HEK293 (cell line): ENCODE results near the gene TMX2.
A peak's percentile ranks its signal among the peaks of the same experiment; 100 is the strongest.

Experiments
- CTCF ChIA-PET: fragments of 350-600 bp; formaldehyde crosslinking; extraction: SDS; loops from one replicate; lab custom pipeline; 2021; ENCODE audit warnings: antibody characterized with exemption; lab: Yijun Ruan, JAX
- POLR2A ChIA-PET: fragments of 300-600 bp; formaldehyde crosslinking; extraction: SDS; loops from one replicate; lab custom pipeline; 2020; ENCODE audit warnings: antibody characterized with exemption, inconsistent platforms; lab: Yijun Ruan, JAX
- H3K27ac ChIP-seq: fragments of 200-500 bp; sonication (Bioruptor generic); 2 replicates; pipeline ENCODE4 v1.5.1; 2014; ENCODE audit warnings: low read depth, low read length, control low read depth, inconsistent platforms; ENCODE audit errors: extremely low read depth
- H3K36me3 ChIP-seq, 2 experiments: fragments of 200-500 bp in 1 of 2; sonication (Bioruptor generic) in 1 of 2; 1 replicate in 1 of 2; 2 replicates in 1 of 2; pipeline ENCODE4 v1.5.1; 2014 to 2017; ENCODE audit warnings: inconsistent platforms in 2 of 2, low read length in 2 of 2; ENCODE audit not compliant: control insufficient read depth in 2 of 2, insufficient read depth in 1 of 2
- H3K4me1 ChIP-seq: fragments of 200-500 bp; sonication (Bioruptor generic); 2 replicates; pipeline ENCODE4 v1.5.1; 2014; ENCODE audit warnings: mild to moderate bottlenecking, low read length, inconsistent platforms; ENCODE audit not compliant: control insufficient read depth, insufficient read depth
- H3K4me3 ChIP-seq: 2 replicates; pipeline ENCODE4 v1.5.1; 2011; ENCODE audit warnings: low read depth, mild to moderate bottlenecking, control low read depth, low read length, moderate library complexity
- H3K9me3 ChIP-seq: fragments of 200-500 bp; sonication (Bioruptor generic); 2 replicates; pipeline ENCODE4 v1.5.1; 2014; ENCODE audit warnings: low read depth, low read length, inconsistent platforms; ENCODE audit not compliant: control insufficient read depth, insufficient read depth
- BCL6B ChIP-seq: fragments of 450-650 bp; formaldehyde crosslinking; IDR thresholded peaks from 2 replicates; pipeline ENCODE4 v1.5.1; 2017; ENCODE audit warnings: missing biosample characterization, missing genetic modification characterization
- ELK4 ChIP-seq: IDR thresholded peaks from 2 replicates; pipeline ENCODE4 v1.6.1; 2011; ENCODE audit warnings: mild to moderate bottlenecking, low read depth, low read length, borderline replicate concordance
- KLF9 ChIP-seq: fragments of 450-650 bp; formaldehyde crosslinking; IDR thresholded peaks from 2 replicates; pipeline ENCODE4 v1.5.1; 2016; ENCODE audit warnings: missing biosample characterization, missing genetic modification characterization, low read depth
- SP3 ChIP-seq: fragments of 450-650 bp; formaldehyde crosslinking; IDR thresholded peaks from 2 replicates; pipeline ENCODE4 v1.5.1; 2016; ENCODE audit warnings: missing biosample characterization, missing genetic modification characterization
- TCF7L2 ChIP-seq: IDR thresholded peaks from 2 replicates; pipeline ENCODE4 v1.6.1; 2011; ENCODE audit warnings: low read depth, mild to moderate bottlenecking, inconsistent platforms, low read length, moderate library complexity, borderline replicate concordance
- WT1 ChIP-seq: fragments of 450-650 bp; formaldehyde crosslinking; IDR thresholded peaks from 2 replicates; pipeline ENCODE4 v1.5.1; 2016; ENCODE audit warnings: missing biosample characterization, missing genetic modification characterization
- YY2 ChIP-seq: fragments of 450-650 bp; formaldehyde crosslinking; IDR thresholded peaks from 2 replicates; pipeline ENCODE4 v1.5.1; 2016; ENCODE audit warnings: missing biosample characterization, missing genetic modification characterization
- ZBTB21 ChIP-seq: fragments of 450-650 bp; formaldehyde crosslinking; IDR thresholded peaks from 2 replicates; pipeline ENCODE4 v1.5.1; 2017; ENCODE audit warnings: missing biosample characterization, missing genetic modification characterization
- ZBTB8A ChIP-seq: fragments of 450-650 bp; formaldehyde crosslinking; IDR thresholded peaks from 2 replicates; pipeline ENCODE4 v1.5.1; 2016; ENCODE audit warnings: missing biosample characterization, missing genetic modification characterization
- ZEB2 ChIP-seq: fragments of 450-650 bp; formaldehyde crosslinking; IDR thresholded peaks from 2 replicates; pipeline ENCODE4 v1.5.1; 2016; ENCODE audit warnings: missing biosample characterization, missing genetic modification characterization
- ZNF140 ChIP-seq: fragments of 450-650 bp; formaldehyde crosslinking; IDR thresholded peaks from 2 replicates; pipeline ENCODE4 v1.5.1; 2016; ENCODE audit warnings: missing biosample characterization, missing genetic modification characterization
- ZNF16 ChIP-seq: fragments of 450-650 bp; formaldehyde crosslinking; IDR thresholded peaks from 2 replicates; pipeline ENCODE4 v1.5.1; 2016; ENCODE audit warnings: low read depth, missing biosample characterization, missing genetic modification characterization
- ZNF2 ChIP-seq: fragments of 450-650 bp; formaldehyde crosslinking; IDR thresholded peaks from 2 replicates; pipeline ENCODE4 v1.5.1; 2016; ENCODE audit warnings: missing biosample characterization, missing genetic modification characterization
- ZNF239 ChIP-seq: fragments of 450-650 bp; formaldehyde crosslinking; IDR thresholded peaks from 2 replicates; pipeline ENCODE4 v1.5.1; 2016; ENCODE audit warnings: missing biosample characterization, missing genetic modification characterization
- ZNF354C ChIP-seq: fragments of 450-650 bp; formaldehyde crosslinking; IDR thresholded peaks from 2 replicates; pipeline ENCODE4 v1.5.1; 2016; ENCODE audit warnings: missing biosample characterization, missing genetic modification characterization, low read depth, borderline replicate concordance
- ZNF473 ChIP-seq: fragments of 450-650 bp; formaldehyde crosslinking; IDR thresholded peaks from 2 replicates; pipeline ENCODE4 v1.5.1; 2017; ENCODE audit warnings: missing biosample characterization, missing genetic modification characterization
- ZNF514 ChIP-seq: fragments of 450-650 bp; formaldehyde crosslinking; IDR thresholded peaks from 2 replicates; pipeline ENCODE4 v1.5.1; 2016; ENCODE audit warnings: missing biosample characterization, missing genetic modification characterization
- ZNF544 ChIP-seq: fragments of 450-650 bp; formaldehyde crosslinking; IDR thresholded peaks from 2 replicates; pipeline ENCODE4 v1.5.0; 2017; ENCODE audit warnings: missing biosample characterization, missing genetic modification characterization
- ZNF558 ChIP-seq: fragments of 450-650 bp; formaldehyde crosslinking; IDR thresholded peaks from 2 replicates; pipeline ENCODE4 v1.5.1; 2016; ENCODE audit warnings: missing biosample characterization, missing genetic modification characterization
- ZNF670 ChIP-seq: fragments of 450-650 bp; formaldehyde crosslinking; IDR thresholded peaks from 2 replicates; pipeline ENCODE4 v1.5.1; 2016; ENCODE audit warnings: missing biosample characterization, missing genetic modification characterization, low read depth
- ZXDB ChIP-seq: fragments of 450-650 bp; formaldehyde crosslinking; IDR thresholded peaks from 2 replicates; pipeline ENCODE4 v1.5.1; 2016; ENCODE audit warnings: missing biosample characterization, missing genetic modification characterization
- TF ChIP-seq, protein P1 (sequence below): fragments of 450-650 bp; formaldehyde crosslinking; conservative IDR thresholded peaks from 2 replicates; pipeline ENCODE4 v1.5.1; 2016; ENCODE audit warnings: low read depth, missing biosample characterization, missing genetic modification characterization
- TF ChIP-seq, protein P2 (sequence below): fragments of 450-650 bp; formaldehyde crosslinking; IDR thresholded peaks from 2 replicates; pipeline ENCODE4 v1.5.1; 2017; ENCODE audit warnings: missing biosample characterization, missing genetic modification characterization
- TF ChIP-seq, protein P3 (sequence below): fragments of 450-650 bp; formaldehyde crosslinking; IDR thresholded peaks from 2 replicates; pipeline ENCODE4 v1.5.1; 2016; ENCODE audit warnings: missing biosample characterization, missing genetic modification characterization

The TMX2 gene

DNA sequence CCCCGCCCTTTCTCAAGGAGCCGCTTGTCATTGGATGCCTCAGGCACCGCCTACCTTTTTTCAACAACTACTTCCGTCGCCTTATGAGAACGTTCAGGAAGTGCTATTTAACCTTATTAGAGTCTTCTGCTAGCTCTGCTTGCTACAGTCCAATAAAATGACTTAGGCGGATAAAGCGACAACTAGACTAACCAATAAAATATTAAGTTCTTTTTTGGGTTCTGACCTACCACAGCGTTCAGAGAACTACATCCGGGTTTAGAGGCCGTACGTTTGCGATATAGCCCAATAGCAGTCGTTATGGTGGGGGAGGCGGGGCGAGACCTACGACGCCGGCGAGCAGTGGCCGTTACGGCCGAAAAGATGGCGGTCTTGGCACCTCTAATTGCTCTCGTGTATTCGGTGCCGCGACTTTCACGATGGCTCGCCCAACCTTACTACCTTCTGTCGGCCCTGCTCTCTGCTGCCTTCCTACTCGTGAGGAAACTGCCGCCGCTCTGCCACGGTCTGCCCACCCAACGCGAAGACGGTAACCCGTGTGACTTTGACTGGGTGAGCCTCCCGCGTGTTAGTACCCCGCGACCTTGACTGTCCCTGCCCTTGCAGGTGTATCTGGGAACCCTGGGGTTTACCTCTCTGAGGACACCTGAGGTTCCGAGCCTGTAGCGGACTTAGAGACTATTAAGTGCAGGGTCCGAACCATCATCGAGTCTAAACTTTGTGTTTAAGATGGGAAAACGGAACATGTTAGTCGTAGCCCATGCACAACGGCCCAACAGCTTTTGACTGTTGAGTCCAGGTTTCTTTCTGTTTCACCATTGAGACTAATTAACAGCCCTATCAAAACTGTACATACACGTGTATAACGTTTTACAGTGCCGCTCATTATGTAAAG is at the start of gene TMX2:
TMX2 (plus strand) TSS at position 338 of the 895 bp plus-strand sequence; CDS start at position 364, 26 bp downstream.
- H3K4me1 ChIP-seq, result no peaks in the 10 kb centered on the region
- H3K36me3 ChIP-seq, result peaks cover 0 to 24% of the 10 kb centered on the region in 2 experiments; a peak in 1 of 3 replicates
- peak within 1 kb of the TSS; percentile 66 for H3K27ac ChIP-seq
- ChIA-PET POLR2A (interaction anchor here (0.5 to 1.5 kb wide), 12 partner anchors 10 to 1193 kb away, joined by 3 to 15 read pairs (median 4); partner anchors contain the start of genes CTNND1 and SELENOH), CTCF (interaction anchor here (0.6 to 2.7 kb wide), 4 partner anchors 72 to 221 kb away, joined by 3 to 12 read pairs (median 4); no protein-coding TSS in a partner anchor)
- H3K9me3 ChIP-seq, result no peaks in the 10 kb centered on the region
- peak within 1 kb of the TSS; percentile 97 for H3K4me3 ChIP-seq
- TF ChIP-seq BCL6B (tag by site-specific recombination) (peak; percentile 72; the same call in 1 of the 2 replicates), ZBTB8A (no peak), ZEB2 (peak; percentile 61), ZNF239 (tag by site-specific recombination) (no peak), ZNF140 (no peak), WT1 (no peak), TCF7L2 (no peak), ZNF544 (no peak), SP3 (peak; percentile 93), ZNF670 (no peak), ELK4 (0 out of 2 replicates have a peak, but pooled peaks have one; percentile 22), YY2 (peak; percentile 83), ZNF473 (no peak), KLF9 (0 out of 2 replicates have a peak, but pooled peaks have one; percentile 13), ZXDB (tag by site-specific recombination) (0 out of 2 replicates have a peak, but pooled peaks have one; percentile 12), ZBTB21 (no peak), ZNF558 (tag by site-specific recombination) (no peak), ZNF16 (tag by site-specific recombination) (no peak), ZNF2 (tag by site-specific recombination) (0 out of 2 replicates have a peak, but pooled peaks have one; percentile 43), ZNF354C (tag by site-specific recombination) (no peak), ZNF514 (tag by site-specific recombination) (no peak)
- TF ChIP-seq, protein P1, sequence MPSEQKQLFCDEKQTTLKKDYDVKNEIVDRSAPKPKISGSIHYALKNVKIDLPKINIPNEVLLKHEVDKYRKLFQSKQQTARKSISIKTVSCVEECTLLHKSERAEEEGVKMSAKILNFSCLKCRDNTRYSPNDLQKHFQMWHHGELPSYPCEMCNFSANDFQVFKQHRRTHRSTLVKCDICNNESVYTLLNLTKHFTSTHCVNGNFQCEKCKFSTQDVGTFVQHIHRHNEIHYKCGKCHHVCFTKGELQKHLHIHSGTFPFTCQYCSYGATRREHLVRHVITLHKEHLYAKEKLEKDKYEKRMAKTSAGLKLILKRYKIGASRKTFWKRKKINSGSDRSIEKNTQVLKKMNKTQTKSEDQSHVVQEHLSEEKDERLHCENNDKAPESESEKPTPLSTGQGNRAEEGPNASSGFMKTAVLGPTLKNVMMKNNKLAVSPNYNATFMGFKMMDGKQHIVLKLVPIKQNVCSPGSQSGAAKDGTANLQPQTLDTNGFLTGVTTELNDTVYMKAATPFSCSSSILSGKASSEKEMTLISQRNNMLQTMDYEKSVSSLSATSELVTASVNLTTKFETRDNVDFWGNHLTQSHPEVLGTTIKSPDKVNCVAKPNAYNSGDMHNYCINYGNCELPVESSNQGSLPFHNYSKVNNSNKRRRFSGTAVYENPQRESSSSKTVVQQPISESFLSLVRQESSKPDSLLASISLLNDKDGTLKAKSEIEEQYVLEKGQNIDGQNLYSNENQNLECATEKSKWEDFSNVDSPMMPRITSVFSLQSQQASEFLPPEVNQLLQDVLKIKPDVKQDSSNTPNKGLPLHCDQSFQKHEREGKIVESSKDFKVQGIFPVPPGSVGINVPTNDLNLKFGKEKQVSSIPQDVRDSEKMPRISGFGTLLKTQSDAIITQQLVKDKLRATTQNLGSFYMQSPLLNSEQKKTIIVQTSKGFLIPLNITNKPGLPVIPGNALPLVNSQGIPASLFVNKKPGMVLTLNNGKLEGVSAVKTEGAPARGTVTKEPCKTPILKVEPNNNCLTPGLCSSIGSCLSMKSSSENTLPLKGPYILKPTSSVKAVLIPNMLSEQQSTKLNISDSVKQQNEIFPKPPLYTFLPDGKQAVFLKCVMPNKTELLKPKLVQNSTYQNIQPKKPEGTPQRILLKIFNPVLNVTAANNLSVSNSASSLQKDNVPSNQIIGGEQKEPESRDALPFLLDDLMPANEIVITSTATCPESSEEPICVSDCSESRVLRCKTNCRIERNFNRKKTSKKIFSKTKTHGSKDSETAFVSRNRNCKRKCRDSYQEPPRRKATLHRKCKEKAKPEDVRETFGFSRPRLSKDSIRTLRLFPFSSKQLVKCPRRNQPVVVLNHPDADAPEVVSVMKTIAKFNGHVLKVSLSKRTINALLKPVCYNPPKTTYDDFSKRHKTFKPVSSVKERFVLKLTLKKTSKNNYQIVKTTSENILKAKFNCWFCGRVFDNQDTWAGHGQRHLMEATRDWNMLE (tag by site-specific recombination), result peak; percentile 94
- TF ChIP-seq, protein P2, sequence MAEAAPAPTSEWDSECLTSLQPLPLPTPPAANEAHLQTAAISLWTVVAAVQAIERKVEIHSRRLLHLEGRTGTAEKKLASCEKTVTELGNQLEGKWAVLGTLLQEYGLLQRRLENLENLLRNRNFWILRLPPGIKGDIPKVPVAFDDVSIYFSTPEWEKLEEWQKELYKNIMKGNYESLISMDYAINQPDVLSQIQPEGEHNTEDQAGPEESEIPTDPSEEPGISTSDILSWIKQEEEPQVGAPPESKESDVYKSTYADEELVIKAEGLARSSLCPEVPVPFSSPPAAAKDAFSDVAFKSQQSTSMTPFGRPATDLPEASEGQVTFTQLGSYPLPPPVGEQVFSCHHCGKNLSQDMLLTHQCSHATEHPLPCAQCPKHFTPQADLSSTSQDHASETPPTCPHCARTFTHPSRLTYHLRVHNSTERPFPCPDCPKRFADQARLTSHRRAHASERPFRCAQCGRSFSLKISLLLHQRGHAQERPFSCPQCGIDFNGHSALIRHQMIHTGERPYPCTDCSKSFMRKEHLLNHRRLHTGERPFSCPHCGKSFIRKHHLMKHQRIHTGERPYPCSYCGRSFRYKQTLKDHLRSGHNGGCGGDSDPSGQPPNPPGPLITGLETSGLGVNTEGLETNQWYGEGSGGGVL (tag by site-specific recombination), result no peak
- TF ChIP-seq, protein P3, sequence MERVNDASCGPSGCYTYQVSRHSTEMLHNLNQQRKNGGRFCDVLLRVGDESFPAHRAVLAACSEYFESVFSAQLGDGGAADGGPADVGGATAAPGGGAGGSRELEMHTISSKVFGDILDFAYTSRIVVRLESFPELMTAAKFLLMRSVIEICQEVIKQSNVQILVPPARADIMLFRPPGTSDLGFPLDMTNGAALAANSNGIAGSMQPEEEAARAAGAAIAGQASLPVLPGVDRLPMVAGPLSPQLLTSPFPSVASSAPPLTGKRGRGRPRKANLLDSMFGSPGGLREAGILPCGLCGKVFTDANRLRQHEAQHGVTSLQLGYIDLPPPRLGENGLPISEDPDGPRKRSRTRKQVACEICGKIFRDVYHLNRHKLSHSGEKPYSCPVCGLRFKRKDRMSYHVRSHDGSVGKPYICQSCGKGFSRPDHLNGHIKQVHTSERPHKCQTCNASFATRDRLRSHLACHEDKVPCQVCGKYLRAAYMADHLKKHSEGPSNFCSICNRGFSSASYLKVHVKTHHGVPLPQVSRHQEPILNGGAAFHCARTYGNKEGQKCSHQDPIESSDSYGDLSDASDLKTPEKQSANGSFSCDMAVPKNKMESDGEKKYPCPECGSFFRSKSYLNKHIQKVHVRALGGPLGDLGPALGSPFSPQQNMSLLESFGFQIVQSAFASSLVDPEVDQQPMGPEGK, result no peak
